Activated naive CD4-positive, alpha-beta T cell treated with anti-CD3 and anti-CD28 coated beads, Interleukin-2, amount 50 U/mL, for 16 hours (primary cell): ENCODE measurements around the gene YBX3.
"Not testable (repeated sequence)": the region's sequence is repeated elsewhere in the genome, so short reads cannot be mapped to it uniquely, and the experiment has no call there.

Experiments
- DNase-seq: peaks from one replicate; pipeline ENCODE4 v3.0.0-alpha.2; 2020

The YBX3 gene

DNA sequence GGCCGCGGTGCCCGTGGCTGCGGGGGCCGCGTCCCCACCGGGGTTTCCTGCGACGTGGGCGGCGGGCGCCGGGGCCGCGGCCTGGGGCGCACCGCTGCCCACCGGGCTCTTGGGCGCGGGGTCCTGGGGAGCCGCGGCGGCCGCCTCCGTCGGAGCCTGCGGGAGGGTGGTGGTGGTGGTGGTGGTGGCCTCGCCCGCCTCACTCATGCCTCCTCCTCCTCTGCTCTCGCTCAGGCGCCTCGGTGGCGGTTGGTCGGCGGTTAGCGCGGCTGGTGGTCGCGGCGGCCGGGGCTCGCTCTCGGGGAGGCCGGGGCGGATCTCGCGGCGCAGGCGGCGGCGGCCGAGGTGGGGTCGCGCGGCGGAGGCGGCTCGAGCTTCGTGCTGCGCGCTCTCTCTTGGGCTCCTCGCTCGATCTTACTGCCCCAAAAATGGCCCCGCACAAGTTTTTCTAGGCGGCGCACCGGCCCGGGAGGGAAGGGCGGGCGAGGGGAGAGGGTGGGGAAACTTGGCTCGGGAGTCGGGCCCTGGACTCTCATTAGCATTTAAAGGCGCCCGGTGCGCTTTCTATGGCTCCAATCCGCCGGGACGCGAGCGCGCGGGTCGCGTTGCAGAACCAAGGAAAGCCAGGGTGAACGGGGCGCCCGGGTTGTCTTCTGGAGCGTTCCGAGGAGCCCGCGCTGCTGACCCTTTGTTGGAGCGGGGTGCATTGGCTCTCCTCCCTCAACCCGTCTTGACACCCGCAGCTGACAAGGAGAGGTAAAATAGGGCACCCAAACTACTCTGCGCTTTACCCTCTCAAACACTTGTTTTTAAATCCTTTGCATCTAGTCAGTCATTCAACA lies at the start of gene YBX3:
TSS of gene YBX3 (minus strand) at position 419 of the 842 bp plus-strand sequence. CDS start at position 207, 212 bp downstream.
- DNase-seq: peak; percentile 59

DNA sequence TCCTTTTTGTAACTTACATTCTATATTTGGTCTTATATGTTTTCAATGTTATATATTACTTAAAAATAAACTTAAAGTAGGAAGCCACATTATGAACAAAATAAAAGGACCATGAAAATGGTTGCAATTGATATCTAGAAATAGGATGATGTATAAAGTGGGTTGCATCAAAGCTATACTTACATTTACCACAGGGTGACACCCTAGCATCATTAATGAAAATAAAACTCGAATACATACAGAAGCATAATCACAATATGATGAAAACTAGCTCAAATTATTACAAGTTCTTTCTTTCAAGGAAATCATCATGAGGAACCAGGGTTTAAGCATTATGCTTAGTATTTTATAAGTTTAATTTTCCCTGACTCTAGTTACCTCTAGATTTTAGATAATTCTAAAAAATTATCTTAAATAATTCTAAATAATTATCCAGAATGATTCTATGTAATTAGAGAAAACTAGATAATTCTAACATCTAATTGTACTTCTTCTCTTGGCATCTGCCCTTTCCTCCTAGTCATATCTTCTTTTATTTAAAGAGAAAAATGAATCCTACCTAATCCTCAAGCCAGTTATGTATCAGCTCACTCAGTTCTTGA lies 48.1 kb upstream of the YBX3 start:
- no peak for DNase-seq

DNA sequence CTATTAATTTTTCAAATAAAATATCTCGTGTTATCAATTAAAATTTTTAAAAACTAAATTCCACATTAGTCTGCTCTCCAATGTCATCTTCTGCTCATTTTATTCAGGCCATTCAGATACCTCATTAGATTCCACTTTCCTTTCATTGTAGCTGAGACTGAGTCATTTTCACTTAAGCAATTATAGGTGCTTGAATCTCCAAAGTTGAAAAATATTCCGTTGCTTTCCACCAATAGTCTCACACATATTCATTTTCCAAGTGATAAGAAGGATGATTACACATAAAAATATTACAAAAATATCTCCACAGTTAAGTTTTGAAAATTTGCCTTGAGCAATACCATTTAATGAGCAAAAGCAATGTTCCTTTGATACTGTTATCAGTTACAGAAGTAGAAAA lies 36.5 kb upstream of the YBX3 start:
- no peak for DNase-seq

DNA sequence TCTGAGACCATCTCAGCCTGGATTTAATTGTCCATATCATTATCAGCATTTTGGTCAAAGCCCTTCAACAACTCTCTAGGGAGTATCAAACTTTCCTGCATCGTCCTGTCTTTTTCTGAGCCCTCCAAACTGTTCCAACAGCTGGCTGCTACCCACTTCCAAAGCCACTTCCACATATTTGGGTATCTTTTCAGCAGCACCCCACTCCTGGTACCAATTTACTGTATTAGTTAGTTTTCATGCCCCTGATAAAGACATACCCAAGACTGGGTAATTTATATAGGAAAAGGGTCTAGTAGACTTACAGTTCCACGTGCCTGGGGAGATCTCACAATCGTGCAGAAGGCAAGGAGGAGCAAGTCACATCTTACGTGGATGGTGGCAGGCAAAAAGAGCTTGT lies 33.1 kb upstream of the YBX3 start:
- no peak for DNase-seq

DNA sequence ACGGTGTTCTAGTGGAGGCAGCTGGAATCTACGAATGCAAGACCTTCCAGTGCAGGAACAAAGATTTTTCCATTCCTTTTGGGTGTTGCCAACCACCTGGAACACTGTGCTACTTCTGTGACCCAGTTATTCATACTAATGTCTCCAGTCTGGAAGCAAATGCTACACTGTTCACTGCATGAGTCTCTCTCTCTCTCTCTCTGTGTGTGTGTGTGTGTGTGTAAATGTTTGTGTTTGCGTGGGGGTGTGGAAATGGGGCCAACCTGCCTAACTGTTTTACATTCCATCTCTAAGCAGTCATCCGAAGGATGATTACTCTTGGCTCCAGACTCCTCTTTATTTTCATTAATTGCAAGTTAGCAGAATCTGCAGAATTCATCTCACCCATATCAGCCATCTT lies 29.9 kb upstream of the YBX3 start:
- DNase-seq: no peak

DNA sequence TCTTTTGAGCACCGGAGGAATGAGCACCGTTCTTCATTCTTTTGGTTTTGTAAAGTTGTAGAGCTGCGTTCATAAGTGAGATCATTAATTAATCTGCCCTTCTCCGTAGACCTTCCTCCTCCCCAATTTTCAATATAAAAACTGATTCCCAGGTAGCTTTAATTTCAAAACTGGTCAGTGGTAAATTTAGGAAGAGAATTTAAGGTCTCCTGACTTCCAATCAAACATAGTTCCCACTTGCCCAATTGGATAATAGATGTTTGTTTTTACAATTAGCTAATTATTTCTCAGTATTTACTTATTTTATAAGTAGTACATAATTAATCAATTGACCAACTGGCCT lies 27.2 kb upstream of the YBX3 start:
- DNase-seq: no peak

DNA sequence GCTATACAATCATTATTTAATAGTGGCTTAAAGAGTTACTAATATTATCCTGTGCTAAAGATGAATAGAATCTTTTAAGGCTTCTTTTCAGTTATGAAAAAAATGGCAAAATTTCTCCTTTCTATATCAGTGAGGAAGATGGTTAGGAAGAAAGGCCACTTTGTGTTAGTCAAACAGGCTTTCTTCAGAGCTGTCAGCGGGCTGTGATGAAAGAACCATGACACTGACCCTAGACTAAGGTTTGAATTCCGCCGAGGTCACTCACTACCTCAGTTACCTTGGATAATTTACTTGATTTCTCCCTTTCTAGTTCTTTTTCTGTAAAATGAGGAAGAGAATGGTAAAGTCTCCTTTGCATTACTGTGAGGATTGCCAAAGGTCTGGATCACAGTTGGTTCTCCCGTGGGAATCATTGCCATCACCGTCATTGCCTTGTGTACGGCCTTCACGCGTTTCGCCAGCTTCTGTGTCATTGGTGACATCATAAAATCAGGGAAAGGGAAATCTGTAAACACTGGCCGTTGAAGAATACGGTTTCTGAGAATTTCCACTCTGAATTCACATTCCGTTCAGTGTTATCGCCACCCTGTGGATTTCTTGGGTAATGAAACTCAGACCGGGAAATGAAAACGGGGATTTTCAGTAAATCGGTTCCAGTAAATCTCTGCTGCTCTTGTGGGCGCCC lies 26.7 kb upstream of the YBX3 start:
- DNase-seq: peak; percentile 65

DNA sequence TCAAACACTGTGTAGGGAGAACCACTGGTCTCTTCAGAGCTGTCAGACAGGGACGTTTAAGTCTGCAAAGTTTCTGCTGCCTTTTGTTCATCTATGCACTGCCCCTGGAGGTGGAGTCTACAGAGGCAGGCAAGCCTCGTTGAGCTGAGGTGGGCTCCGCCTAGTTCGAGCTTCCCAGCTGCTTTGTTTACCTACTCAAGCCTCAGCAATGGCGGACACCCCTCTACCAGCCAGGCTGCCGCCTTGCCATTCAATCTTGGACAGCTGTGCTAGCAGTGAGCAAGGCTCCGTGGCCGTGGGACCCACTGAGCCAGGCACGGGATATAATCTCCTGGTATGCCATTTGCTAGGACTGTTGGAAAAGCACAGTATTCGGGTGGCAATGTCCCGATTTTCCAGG lies 24.6 kb upstream of the YBX3 start:
- no peak for DNase-seq

DNA sequence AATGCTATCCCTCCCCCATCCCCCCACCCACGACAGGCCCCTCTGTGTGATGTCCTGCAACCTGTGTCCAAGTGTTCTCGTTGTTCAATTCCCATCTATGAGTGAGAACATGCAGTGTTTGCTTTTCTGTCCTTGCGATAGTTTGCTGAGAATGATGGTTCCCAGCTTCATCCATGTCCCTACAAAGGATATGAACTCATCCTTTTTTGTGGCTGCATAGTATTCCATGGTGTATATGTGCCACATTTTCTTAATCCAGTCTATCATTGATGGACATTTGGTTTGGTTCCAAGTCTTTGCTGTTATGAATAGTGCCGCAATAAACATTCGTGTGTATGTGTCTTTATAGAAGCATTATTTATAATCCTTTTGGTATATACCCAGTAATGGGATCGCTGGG lies 20.3 kb upstream of the YBX3 start:
- not testable (repeated sequence) for DNase-seq

DNA sequence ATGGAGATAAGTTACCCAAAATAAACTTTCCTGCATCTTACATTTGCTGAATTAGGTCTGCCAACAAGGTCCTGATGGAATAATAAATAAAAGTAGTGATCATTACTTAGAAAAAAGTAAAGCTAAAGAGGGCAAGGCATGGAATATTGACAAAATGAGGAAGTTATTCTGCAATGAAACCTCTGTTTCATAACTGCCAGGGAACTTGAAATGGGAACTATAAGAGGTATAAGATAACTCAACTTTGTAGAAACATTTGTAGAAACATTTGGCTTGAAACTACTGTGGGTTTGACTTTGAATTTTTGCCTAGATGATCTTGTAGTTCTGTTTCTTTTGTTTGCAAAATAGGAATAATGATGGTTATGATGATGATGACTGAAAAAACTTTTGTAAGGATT lies 18.7 kb upstream of the YBX3 start:
- DNase-seq: no peak

DNA sequence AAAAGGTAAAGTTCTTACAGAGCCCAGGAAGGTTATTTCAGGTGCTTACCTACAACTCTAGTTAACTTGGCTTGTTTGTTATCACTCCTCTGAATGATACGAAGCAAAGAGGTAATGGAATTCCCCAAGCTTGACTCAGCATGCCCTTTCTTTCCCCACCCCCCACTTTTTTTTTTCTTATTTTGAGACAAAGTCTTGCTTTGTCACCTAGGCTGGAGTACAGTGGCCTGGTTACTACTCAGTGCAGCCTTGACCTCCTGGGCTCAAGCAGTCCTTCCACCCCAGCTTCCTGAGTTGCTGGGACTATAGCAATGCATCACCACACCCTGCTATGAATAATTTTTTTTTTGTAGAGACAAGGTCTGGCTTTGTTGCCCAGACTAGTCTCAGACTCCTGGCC lies 17.1 kb upstream of the YBX3 start:
- no peak for DNase-seq

DNA sequence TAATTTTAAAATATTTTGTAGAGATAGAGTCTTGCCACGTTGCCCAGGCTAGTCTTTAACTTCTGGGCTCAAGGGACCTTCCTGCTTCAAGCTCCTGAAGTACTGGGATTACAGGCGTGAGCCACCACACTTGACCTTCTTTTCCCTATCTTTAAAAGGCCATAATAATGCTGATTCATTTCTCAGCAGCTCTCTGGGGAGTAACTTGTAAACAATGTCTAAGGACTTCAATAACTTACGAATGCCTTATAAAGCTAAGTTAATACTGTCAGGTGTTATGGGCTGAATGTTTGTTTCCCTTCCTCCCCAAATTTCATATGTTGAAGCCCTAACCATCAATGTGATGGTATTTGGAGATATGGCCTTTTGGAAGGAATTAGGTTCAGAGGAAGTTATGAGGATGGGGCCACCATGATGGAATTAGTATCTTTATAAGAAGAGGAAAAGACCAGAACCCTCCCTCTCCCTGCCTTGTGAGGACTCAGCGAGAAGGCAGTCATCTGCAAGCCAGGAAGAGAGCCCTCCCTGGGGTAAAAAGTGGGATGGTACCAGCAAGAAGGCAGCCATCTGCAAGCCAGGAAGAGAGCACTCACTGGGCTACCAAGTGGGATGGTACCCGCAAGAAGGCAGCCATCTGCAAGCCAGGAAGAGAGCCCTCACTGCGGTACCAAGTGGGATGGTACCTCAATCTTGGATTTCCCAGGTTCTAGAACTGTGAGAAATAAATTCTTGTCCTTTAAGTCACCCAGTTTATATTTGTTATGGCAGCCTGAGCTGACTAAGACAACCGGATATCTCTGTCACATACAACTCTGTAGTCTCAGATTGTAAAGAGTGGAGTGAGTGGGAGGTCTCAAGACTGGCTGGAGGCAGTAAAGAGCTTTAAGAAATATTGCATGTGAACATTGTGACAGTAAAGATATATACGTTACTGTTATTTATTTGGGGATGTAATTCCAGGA lies 16.3 kb upstream of the YBX3 start:
- no peak for DNase-seq

DNA sequence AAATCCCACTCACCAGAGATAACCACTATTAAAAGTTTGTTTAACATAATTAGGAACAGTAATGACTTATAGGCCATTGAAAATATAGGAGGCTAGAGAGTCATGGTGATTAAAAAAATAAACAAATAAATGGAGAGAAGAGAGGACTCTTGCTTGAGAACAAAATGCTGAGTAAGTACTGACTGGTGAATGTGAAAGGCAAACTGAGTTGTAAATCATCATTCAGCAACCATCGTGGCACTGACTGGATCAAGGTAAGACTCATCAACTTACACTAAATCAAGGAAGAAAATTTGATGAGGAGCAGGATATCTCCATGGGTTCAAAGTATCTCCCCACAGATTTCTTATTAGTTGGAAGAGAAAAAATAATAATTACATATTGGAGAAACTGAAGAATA lies 14.1 kb upstream of the YBX3 start:
- no peak for DNase-seq

DNA sequence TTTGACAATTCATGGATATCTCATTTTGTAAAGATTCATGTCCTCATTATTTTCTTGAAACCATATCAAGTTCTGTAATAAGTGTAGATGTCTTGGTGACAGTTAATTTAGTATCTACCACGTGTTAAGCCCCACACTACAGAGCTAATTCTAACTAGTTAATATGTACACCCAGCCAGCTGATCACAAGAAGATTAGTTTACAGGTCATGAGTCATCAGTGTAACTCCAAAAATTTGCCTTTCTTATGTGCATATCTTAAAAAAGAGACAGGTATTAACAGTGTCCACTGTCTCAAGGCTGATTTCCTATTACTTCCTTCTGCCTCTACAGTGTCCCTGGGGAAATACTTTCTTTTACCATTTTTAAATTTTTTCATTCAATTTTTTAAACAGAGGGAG lies 13.3 kb upstream of the YBX3 start:
- DNase-seq: no peak

DNA sequence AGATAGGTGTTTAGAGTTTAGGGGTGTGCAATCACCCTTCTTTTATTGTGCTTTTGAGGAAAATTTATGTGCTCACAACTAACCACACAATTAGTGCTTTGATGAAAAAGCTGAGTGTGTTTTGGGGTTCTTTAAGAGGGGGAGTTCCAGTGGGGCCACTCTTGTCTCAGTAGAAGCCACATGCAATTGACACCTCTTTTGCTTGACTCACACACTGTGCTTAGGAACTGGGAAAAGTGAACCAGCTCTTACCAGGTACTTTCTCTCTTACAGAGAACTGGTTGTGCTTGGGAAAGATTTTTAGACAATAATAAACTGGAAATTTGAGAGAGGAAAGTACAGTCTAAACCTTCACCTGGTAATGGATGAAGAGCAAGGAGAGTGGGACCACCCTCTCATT lies 12.3 kb upstream of the YBX3 start:
- DNase-seq: no peak

DNA sequence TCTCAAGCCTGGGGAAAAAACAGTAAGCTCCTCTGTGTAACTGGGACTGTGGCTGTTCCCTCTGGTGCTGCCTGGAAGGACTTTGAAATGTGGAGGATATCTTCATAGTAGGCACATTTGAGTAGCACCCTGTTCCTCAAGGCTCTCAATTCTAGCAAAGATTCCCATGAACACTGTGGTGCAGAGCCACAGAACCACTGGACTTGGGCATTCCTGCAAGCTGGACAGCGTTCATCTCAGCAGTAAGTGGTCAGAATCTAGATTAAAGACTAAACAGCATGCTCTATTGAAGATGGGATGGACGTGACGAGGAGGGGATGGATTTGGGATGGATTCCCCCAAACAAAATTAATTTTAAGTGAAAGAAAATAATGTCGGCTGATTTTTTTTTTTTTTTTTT lies 9.4 kb upstream of the YBX3 start:
- DNase-seq: no peak

DNA sequence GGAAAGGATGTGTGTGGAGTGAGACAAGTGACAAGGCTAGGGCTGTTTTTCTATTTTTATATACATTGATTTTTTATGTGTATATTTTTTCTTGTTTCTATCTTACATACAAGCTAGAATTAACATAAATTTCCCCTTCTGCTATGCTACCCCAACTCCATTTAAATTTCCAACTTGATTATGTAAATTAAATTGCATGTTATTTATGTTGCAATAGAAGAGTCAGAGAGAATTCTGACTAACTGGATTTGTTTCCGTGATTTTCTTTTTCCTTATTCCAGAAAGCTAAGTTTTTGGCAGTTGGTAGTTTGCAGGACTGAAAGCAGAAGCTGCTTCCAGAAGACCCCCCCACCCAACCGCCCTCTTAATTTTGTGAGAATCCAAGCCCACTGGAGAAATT lies 8.9 kb upstream of the YBX3 start:
- no peak for DNase-seq

DNA sequence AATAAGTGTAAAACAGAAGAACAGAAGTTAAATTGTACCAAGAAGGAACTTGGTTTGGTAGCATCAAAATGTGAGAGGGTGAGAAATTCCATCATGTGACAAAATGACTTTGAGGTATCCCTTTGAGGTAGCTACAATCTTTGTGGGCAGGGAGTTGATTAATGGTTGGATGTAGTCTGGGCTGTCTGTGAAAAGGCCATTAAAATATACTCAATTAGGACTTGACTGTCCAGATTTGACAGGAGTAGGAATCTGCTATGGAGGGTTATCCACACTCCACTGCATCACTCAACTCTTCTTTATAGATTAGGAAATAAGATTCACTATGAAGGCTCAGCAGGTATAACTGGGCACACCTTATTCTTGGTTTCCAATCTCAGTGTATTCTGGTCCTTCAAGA lies 7.4 kb upstream of the YBX3 start:
- no peak for DNase-seq

DNA sequence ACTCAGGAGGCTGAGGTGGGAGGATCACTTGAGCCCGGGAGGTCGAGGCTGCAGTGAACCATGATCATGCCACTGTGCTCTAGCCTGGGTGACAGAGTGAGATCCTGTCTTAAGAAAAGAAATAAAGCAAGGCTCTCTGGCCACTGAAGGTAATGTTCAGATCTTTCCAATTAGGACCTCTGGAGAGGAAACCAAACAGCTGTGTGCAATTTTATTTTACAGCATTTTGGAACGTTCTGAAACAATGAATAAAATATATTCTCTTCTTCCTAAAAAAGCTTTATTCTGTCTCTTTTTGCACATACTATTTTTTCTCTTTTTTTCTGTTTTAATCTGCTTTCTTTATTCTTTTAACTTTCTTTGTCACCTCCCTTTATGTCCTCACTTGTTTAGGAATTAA lies 5.0 kb upstream of the YBX3 start:
- DNase-seq: no peak

DNA sequence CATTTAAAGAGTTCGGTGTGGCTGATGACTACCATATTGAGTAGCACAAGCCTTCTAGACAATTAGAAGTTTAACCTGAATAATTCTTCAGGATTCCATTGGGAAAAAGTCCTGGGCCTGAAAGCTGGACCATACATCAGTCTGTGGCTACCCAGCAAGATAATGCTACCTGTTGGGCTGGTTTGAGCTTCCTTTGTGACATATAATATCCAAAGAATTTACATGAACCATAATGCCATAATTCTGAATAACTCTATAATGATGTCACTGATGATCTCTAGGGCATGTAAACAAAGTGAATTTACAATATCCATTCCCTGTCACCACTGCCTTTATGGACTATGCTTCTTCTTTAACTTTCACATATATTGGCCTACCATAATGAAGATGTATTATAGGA lies 3.8 kb upstream of the YBX3 start:
- no peak for DNase-seq

DNA sequence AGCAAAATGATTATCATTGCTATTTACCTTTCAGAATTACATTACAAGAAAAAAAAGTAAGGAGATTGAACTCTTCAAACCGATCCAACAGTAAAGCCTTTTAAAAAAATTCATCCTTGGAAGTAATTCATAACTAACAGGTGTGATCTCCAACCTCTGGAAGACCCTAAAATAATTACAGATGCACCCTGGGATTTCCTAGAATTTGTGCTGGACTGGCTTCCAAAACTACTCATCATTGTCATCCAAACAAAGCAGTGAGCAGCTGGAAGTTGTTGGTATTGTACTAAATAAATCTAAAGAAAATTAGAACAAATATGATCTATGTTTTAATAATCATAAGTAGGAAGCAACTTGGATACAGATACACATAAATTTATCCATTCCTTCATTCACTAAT lies 1.9 kb upstream of the YBX3 start:
- no peak for DNase-seq

DNA sequence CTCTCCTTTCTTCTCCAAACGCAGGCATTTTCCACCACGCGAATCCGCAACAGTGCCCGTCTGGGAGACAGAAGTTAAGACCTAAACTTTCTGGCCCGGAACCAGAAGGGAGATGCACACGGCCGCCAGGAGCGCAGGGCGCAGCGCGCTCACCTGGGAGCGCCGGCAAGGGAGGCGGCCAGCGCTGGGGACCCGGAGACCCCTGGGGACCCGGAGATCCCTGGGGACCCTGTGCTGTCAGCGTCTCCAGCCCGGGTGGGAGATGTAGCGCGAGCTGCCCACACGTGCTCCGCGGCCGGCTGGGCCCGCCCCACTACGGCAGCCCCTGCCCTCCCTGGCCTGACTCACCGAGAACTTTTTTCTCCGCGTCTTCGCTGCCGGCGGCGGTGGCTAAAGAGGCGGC lies 620 bp downstream of the YBX3 start:
- peak; percentile 69 for DNase-seq
